ENCODE data around the gene NTRK2. TPM values are rescaled to one million over a fixed set of nuclear protein-coding genes. Genes with fewer than 3 reads are reported as not detected.

The NTRK2 gene
- total RNA-seq, 2 experiments from 2014 or later = 0.06 TPM; not detected in 1

DNA sequence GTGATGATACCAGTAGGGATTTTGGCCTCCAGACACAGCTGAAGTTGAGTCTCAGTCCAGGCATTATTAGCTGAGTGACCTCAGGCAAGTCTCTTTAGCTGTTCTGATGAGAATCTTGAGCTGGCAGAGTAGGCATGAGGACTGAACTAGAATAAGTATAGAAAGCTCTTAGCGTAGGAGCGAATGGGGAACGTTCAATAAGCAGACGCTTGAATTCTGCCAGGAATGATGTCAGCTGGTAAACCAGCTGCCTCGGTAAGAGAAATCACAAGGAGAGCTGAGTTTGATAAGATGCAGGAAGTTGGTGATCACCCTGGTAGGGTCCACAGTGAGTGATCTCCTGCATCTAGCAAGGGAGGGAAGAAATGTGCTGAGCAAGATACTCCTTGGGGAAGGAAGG, 280.4 kb downstream of the NTRK2 start:
- H3K27ac ChIP-seq (ENCODE audit: low read depth, low read length, poor library complexity, severe bottlenecking) = no peak overlapping the region
- BruUV-seq (replicated peaks) = no TSS peak
- intact Hi-C loops (cut with micrococcal nuclease; ENCODE audit: unreplicated experiment) = no loop called here
- H4K20me1 ChIP-seq (ENCODE audit: insufficient read depth, low read length) = no peaks in the 10 kb centered on the region
- CTCF ChIA-PET (ENCODE audit: unreplicated experiment) = no interaction called here
- no peaks in the 10 kb centered on the region for H3K4me1 ChIP-seq (ENCODE audit: insufficient read depth, low read length, poor library complexity, severe bottlenecking)
- POLR2A ChIA-PET = no interaction called here
- no peak overlapping the region for H3K4me2 ChIP-seq (ENCODE audit: low read length)
- H3K36me3 ChIP-seq (ENCODE audit: insufficient read depth, low read length) = no peaks in the 10 kb centered on the region
- H3K4me3 ChIP-seq (ENCODE audit: low read depth, low read length, poor library complexity, severe bottlenecking) = no peak overlapping the region
- TF ChIP-seq EZH2phosphoT487 (IDR thresholded peaks at IDR 0.05; ENCODE audit: borderline replicate concordance, low read depth, low read length) = no peak
- TF ChIP-seq, protein P1, sequence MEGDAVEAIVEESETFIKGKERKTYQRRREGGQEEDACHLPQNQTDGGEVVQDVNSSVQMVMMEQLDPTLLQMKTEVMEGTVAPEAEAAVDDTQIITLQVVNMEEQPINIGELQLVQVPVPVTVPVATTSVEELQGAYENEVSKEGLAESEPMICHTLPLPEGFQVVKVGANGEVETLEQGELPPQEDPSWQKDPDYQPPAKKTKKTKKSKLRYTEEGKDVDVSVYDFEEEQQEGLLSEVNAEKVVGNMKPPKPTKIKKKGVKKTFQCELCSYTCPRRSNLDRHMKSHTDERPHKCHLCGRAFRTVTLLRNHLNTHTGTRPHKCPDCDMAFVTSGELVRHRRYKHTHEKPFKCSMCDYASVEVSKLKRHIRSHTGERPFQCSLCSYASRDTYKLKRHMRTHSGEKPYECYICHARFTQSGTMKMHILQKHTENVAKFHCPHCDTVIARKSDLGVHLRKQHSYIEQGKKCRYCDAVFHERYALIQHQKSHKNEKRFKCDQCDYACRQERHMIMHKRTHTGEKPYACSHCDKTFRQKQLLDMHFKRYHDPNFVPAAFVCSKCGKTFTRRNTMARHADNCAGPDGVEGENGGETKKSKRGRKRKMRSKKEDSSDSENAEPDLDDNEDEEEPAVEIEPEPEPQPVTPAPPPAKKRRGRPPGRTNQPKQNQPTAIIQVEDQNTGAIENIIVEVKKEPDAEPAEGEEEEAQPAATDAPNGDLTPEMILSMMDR (conservative IDR thresholded peaks at IDR 0.05; ENCODE audit: low read length) = no peak
- no peaks in the 10 kb centered on the region for H3K9me3 ChIP-seq (ENCODE audit: low read length)
- no peaks in the 10 kb centered on the region for H3K79me2 ChIP-seq (ENCODE audit: insufficient read depth, low read depth, low read length)
- H2AFZ ChIP-seq (ENCODE audit: low read length) = no peak overlapping the region
- H3K9me2 ChIP-seq (ENCODE audit: insufficient read depth, low read length) = no peaks in the 10 kb centered on the region
- DNase-seq (ENCODE audit: low spot score) = no peak

GRCh38 chr9:84950879-84951811, 281.6 kb downstream of the NTRK2 start:
- Histone ChIP-seq H3K9me3 (ENCODE audit: low read length) (no peaks in the 10 kb centered on the region), H3K4me1 (ENCODE audit: insufficient read depth, low read length, poor library complexity, severe bottlenecking) (no peaks in the 10 kb centered on the region), H3K27ac (ENCODE audit: low read depth, low read length, poor library complexity, severe bottlenecking) (no peak overlapping the region), H4K20me1 (ENCODE audit: insufficient read depth, low read length) (no peaks in the 10 kb centered on the region), H3K79me2 (ENCODE audit: insufficient read depth, low read depth, low read length) (no peaks in the 10 kb centered on the region), H3K4me3 (ENCODE audit: low read depth, low read length, poor library complexity, severe bottlenecking) (no peak overlapping the region), H3K4me2 (ENCODE audit: low read length) (no peak overlapping the region), H3K9me2 (ENCODE audit: insufficient read depth, low read length) (no peaks in the 10 kb centered on the region), H3K36me3 (ENCODE audit: insufficient read depth, low read length) (no peaks in the 10 kb centered on the region), H2AFZ (ENCODE audit: low read length) (no peak overlapping the region)
- no TSS peak for BruUV-seq (replicated peaks)
- intact Hi-C loops (cut with micrococcal nuclease; ENCODE audit: unreplicated experiment) = no loop called here
- POLR2A ChIA-PET = no interaction called here
- CTCF ChIA-PET (ENCODE audit: unreplicated experiment) = no interaction called here
- no peak for DNase-seq (ENCODE audit: low spot score)
- TF ChIP-seq, protein P1 (conservative IDR thresholded peaks at IDR 0.05; ENCODE audit: low read length) = no peak
- TF ChIP-seq EZH2phosphoT487 (IDR thresholded peaks at IDR 0.05; ENCODE audit: borderline replicate concordance, low read depth, low read length) = no peak

DNA sequence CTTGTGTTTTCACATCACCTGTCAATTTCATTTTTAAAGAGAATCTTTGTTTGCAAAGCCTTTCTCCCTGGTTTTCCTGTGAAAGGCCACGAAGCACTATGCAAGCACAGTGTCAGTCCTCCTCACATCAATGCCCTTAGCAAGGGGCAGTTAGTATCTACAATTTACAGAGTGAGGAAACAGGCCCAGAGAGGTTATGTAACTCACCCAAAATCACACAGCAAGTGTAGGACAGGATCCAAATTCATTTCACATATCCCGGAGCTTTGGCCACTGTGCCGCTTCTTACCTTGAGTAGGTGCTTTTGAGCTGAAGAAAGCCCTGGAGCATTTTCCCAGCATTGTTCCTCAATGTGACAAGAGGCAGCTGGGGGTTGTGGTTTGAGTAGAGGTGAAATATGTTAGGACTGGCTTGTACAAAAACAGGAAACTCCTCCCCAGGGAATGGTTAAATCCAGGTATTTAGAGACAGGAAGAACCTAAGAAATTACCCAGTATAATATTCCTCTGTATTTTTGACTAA, 283.8 kb downstream of the NTRK2 start:
- H3K36me3 ChIP-seq (ENCODE audit: insufficient read depth, low read length) = no peaks in the 10 kb centered on the region
- BruUV-seq (replicated peaks) = no TSS peak
- H3K4me1 ChIP-seq (ENCODE audit: insufficient read depth, low read length, poor library complexity, severe bottlenecking) = no peaks in the 10 kb centered on the region
- H3K9me2 ChIP-seq (ENCODE audit: insufficient read depth, low read length) = no peaks in the 10 kb centered on the region
- no peaks in the 10 kb centered on the region for H4K20me1 ChIP-seq (ENCODE audit: insufficient read depth, low read length)
- no peaks in the 10 kb centered on the region for H3K9me3 ChIP-seq (ENCODE audit: low read length)
- H2AFZ ChIP-seq (ENCODE audit: low read length) = no peak overlapping the region
- POLR2A ChIA-PET = no interaction called here
- H3K4me2 ChIP-seq (ENCODE audit: low read length) = no peak overlapping the region
- H3K4me3 ChIP-seq (ENCODE audit: low read depth, low read length, poor library complexity, severe bottlenecking) = no peak overlapping the region
- intact Hi-C loops (cut with micrococcal nuclease; ENCODE audit: unreplicated experiment) = no loop called here
- TF ChIP-seq EZH2phosphoT487 (IDR thresholded peaks at IDR 0.05; ENCODE audit: borderline replicate concordance, low read depth, low read length) = no peak
- TF ChIP-seq, protein P1 (conservative IDR thresholded peaks at IDR 0.05; ENCODE audit: low read length) = no peak
- H3K79me2 ChIP-seq (ENCODE audit: insufficient read depth, low read depth, low read length) = no peaks in the 10 kb centered on the region
- DNase-seq (ENCODE audit: low spot score) = no peak
- CTCF ChIA-PET (ENCODE audit: unreplicated experiment) = no interaction called here
- no peak overlapping the region for H3K27ac ChIP-seq (ENCODE audit: low read depth, low read length, poor library complexity, severe bottlenecking)

Measured in OCI-LY7 (cell line).